COLO668 (cell line): ENCODE data around the gene MLPH.

Experiments
- DNase-seq: peaks from one replicate; lab custom pipeline; 2025; ENCODE audit not compliant: unreplicated experiment; lab: John Stamatoyannopoulos, UW

MLPH gene, protein sequence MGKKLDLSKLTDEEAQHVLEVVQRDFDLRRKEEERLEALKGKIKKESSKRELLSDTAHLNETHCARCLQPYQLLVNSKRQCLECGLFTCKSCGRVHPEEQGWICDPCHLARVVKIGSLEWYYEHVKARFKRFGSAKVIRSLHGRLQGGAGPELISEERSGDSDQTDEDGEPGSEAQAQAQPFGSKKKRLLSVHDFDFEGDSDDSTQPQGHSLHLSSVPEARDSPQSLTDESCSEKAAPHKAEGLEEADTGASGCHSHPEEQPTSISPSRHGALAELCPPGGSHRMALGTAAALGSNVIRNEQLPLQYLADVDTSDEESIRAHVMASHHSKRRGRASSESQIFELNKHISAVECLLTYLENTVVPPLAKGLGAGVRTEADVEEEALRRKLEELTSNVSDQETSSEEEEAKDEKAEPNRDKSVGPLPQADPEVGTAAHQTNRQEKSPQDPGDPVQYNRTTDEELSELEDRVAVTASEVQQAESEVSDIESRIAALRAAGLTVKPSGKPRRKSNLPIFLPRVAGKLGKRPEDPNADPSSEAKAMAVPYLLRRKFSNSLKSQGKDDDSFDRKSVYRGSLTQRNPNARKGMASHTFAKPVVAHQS

DNA sequence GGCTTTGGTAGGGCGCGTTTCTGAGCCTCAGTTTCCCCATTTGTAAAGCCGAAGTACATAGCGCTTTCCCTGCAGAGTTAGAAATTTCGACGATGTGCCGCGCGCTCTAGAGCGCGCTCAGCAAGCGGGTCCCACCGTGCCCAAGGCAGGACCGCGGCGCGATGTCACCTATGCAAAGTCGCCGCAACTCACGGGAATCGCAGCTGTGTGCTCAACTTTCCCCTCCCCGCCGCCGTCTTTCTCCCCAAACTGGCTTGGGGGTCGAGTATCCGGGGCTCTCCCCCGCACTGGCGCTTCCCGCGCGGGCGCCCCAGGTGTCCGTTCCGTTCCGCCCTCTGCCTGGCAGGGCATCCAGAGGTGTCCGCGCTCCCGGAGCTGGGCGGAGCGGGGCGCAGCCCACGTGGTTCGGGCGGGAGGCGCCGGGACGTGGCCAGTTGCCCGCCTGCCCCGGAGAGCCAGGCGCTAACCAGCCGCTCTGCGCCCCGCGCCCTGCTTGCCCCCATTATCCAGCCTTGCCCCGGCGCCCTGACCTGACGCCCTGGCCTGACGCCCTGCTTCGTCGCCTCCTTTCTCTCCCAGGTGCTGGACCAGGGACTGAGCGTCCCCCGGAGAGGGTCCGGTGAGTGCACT, at the start of gene MLPH:
TSS of gene MLPH (plus strand) at position 433 of the 630 bp plus-strand sequence. CDS start 6,176 bp downstream, outside the sequence.
- DNase-seq, result peak; percentile 80

DNA sequence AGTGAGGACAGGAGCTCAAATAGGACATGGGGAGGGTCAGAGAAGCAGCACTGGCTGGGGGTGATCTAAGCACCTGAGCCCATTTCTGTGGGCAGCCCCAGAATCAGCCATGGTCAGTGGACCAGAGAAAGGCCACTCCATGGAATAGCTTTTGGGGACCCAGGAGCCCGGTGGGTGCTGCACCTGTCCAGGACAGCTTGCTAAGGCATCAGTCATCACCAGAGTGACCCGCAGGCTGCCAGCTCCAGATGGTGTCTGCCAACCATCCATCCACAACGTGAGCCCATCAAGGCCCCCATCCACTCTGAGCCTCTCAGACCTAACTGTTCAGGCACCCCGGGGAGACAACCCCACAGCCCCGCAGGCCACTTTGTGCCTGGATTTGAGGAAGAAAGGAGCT, 49.5 kb upstream of the MLPH start:
- DNase-seq, result no peak

DNA sequence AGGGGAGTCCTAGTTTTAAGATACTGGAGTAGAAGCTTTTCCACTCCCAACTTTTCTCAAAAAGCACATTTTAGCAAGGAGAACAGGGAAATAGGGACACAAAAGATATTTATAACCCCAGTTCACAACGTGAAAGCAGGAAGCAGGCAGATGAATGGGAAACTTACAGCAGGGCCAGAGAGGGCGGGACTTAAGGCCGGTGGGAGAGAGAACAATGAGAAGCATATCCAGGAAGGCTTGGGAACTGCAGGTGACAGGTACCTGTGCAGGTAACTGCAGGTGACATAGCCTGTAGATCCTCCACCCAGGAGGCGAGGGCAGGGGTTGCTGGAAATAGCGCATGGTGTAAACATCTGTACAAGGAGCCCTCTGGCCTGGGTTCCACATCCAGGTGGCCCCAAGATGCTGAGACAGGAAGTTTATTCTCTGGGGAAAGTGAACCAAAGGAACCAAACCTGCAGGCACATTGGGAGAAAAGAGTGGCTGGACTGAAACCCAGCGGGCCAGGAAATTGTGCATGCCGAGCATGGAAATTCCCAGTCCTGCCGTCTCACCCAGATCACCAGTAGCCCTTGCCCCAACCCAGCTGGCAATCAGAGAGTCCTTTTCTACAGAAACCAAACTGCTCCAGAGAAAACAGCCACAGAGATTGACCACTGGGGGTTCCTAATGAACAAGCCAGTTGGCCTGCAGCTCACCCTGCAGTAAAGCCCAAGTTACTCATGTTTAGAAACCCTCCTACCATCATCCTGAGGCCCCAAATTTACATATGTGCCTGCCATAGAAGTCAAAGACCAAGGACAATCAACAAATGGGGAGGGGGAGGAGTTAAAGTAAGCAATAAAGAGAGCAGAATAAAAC, 48.7 kb upstream of the MLPH start:
- peak; percentile 84 for DNase-seq

DNA sequence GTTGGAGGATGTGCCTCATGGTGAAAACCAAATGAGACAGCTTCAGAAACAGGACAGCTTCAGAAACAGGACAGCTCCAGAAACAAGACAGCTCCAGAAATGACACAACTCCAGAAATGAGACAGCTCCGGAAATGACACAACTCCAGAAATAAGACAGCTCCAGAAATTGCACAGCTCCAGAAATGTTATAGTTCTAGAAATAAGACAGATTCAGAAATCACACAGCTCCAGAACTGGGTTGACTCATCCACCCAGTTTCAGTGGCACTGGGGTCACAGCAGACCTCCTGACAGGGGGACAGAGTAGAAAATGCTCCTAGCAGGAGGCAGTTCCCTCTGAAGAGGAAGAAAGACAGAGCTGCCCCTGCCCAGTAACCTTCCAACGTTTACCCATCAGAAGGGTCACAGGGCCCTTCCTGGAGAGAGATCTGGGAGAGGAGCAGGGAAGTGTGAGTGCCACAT, 46.2 kb upstream of the MLPH start:
- no peak for DNase-seq

DNA sequence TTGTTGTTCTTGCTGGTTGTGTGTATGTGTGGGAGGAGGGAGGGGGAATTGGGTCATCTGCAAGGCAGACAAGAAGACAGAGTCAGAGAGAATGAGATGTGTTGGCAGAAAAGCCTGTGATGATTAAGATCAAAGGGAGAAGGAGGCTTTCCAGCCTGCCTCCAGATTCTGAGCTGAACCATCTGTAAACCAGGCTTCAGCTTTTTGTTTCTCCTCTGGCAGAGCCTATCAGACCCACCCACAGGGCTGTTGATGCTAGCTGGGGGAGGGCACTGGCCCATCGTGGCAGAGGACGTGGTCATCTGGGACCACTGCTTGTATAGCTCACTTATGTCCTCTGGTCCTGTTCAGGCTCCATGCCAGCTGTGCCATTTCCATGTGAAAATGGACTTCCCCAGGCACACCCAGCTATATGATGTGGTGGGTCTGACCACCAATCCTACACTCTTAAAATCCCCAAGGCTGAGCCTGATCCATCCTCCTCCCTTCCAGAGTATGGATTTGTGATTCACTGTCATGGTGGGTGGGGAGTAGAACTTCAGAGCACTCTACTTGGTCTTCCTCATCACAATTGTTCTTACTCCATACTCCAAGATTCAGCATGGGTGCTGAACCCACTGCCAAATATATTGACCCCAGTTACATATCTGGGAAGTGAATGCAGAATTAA, 45.3 kb upstream of the MLPH start:
- DNase-seq, result no peak

DNA sequence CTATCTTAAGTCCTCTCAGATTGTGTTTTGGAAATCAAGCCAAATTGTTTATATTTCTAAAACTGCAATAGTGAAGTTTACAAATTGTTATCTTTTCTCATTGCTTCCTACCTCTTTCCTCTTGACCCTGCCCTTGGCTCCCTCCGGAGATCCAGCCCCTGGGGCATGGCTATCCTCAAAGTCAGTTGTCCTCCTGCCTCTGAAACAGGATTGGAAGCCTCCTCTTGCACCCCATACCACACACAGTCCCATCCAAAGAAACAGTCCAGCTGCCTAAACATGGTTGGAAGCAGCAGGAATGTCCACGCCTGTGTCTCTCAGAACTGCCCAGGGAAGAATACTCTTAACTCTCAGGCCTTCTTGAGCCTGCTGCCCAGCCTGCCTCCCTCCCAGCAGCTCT, 43.0 kb upstream of the MLPH start:
- no peak for DNase-seq

DNA sequence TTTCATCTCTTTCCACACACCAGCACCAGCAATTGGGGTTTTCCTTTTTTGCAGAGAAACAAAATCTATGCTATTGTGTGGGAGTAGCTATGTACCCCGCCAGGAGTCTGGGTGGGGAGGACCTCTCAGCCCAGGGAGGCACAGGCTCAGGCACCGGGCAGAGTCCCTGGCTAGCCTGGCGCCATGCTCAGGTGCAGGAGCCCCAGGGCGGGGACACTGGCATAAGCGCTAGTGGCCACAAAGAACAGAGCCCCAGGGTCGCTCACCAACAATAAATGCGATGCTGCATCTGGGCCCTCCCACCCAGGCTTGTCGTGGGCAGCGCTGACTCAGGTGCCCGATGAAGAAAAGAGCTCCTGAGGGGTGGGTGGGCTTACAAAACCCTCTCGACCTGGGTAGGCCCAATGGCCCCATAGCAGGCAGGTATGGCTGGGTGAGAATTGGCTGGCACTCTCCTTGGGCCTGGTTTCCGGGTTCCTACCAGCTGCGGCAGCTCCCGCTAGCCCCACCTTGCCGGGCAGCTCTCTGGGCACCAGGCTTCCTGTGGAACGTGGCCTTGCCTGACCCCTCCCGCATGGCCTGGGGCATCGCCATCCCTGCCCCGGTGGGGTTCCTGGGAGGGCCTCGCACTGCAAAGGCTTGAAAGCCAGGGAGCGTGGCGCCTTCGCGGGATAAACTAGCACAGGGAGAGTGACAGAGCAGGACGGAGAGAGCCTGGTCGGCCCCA, 41.3 kb upstream of the MLPH start:
- no peak for DNase-seq

DNA sequence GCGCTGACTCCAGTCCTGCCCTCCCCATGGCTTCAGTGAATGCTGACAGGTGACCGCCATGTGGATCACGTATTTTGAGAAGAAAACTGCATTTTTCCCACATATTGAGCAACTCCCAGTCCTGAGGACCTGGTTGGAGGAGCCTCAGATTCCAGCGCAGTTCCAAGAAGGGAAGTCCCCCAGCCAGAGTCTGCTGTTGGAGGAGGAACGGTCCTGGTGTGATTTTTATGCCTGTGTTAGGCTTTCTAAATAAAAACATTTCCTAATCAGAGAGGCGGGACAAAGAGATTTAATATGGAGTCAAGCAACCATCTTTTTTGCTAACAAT, 40.7 kb upstream of the MLPH start:
- DNase-seq, result no peak

DNA sequence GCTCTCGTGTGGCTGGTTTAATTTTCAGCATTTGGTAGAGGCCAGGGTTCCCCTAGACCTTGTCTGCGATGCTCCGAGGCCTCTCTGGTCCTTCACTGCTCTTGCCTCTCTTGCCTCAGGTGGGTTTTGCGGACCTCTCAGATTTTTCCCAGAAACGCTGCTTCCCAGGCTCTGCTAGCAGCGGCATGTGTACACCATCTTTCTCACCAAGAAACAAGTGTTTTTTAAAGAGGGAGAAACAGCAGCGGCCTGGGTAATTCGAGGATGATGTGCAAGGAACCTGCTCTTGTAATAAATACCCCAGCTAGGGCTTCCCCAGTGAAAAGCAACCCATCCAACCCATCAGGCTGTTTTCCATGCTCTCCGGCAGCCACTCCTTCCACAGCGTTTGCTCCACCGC, 39.6 kb upstream of the MLPH start:
- no peak for DNase-seq

DNA sequence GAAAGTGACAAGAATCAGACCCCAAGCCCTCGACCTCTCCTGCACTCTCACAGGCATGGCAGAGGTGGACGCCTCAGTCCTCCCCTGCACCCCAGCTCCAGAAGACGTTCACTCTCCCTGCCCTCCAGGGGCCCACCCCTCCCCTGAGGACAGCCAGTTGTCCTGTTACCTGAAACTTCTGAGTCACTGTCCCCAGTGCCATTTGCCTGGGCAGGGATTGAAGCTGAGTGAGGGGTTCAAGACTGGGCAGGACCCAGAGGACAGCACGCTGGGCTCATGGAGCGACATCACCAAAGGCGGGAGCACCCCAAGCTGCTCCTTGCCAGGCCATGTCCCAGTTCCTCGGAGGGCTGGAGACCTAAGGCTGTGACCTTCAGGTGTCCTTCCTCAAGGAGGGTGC, 38.9 kb upstream of the MLPH start:
- DNase-seq, result no peak

DNA sequence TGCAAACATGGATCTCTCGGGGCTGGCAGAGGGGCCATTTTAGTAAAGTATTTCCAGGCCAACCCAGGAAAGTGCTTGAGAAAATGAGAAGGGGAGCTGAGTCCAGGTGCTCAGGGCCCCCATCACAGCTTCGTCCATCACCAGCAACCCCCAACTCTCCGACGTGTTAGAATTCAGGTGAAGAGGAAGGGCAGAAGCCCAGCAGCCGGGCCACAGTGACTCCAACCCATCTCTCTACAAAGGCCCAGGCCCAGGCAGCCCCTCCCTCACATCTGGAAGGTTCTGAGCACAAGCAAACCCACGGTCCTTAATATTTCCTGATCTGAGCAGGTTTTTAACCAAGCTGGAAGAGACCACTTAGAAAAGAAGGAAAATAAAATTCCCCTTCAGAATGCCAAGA, 38.4 kb upstream of the MLPH start:
- DNase-seq, result no peak

DNA sequence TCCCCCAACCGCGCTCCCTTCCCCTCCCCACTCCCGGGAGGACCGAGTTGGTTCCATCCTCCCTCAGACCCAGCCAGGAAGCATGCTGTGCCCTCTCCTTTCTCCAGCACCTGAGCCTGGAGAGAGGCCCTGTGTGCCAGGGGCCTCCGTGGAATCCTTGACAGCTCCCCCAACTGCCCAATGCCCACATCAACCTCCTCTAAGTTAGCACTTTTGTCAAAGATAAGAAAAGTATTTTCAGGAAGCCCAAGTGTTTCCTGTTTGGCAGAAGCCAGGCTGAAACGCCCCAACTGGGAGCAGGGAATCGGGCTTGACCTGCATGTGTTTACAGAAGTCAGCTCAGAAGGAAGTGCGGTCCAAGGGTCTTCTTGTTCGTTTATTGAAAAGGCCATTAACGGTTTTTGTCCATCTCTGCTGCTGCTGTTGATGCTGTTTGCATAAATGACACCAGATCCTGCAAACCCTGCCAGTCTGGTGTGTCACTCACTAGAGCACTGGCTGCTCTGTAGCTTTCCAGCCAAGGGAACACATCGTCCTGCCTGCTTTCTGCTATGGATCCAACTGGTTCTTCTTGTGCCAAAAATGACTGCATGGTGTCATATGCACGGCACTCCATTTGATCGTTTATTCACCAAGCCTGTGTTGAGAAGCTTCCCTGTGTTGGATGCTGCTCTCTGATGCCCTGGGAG, 37.7 kb upstream of the MLPH start:
- DNase-seq, result no peak

DNA sequence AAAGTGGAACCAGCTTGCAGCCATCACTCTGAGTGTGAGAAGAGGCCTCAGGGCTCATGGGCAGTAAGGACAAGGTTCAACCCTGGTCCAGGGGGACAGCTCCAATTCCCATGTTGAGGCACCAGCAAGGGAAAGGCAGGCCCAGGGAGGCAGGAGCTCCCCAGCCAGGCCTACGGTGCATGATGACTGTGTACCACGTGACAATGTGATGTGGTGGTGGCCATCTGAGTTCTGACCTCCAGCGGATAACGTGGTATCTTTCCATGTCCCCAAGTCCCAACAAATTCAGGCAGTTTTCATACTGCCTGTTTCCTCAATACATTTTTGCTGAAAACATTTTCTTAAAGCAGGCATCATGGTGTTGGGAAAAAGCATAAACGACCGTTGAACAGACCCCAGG, 36.9 kb upstream of the MLPH start:
- DNase-seq, result no peak

DNA sequence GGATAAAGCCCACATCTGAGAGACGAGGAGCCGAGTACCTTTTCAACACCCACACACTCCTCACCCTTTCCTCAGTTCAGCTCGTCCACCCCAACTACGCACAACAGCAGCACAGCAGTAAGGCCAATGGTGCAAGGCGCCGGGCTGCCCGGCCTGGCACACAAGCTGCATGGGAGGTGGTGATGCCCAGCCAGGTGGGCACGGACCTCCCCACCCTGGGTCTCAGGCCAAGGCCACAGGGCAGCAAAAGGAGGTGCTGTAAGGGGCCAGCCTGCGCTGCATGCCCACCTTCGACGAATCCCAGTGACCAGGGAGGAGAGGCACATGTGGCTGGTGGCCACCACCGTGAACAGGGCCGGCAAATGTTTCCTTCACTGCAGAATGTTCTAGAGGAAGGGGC, 36.5 kb upstream of the MLPH start:
- DNase-seq, result no peak

DNA sequence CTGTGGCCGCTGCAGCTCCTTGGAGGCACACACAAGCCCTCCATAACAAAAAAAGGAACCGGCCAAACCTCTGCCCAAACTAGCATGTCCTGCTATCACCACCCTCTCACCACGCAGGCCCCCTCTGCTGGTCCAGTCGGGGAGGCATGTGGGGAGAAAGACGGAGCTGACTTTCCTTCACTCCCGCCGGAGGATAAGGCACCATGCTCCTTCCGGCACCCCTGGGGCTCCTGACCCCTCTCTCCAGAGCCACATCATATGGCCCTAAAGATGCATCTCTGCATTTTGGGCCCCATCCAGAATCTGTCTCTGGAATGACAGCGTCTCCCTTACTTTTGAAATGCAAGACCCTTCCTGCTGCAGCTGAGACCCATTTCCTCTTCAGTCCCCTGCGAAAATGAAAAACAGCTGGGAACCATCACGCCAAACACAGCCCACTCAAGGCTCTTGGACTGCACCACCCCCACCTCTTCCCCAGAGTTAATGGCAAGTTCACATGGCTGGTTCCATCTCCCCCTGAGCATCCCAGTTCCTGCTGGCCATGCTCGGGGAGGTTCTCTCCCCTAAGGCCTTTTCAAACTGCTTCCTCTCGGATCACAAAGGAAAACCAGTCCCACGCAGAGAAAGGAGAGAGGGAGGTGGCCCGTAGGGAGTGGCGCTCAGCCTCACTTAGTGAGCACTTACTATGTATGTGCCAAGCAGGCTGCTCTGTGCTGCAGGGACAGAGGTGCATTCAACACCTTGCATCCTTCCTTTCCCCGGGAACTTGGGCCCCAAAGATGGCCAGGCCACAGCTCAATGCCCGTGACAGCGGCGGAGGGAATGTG, 35.2 kb upstream of the MLPH start:
- no peak for DNase-seq

DNA sequence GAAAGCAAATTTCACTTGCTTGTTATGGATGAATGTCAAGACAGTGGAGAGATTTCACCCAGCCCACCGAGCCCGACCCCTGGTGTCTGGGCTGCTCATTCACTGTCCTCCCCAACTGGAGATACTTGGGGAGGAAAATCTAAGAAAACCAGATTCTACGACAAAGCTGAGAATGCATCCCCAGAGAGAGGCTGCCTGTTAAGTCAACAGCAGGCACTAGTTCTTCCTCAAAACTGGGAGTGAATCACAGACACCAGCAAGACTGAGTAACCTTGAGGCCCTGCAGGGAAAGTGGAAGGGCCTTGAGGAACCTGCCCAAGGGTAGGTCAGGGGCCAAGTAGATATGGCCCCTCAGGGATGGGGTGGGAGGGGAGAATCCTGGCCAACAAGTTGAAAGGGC, 34.2 kb upstream of the MLPH start:
- no peak for DNase-seq

DNA sequence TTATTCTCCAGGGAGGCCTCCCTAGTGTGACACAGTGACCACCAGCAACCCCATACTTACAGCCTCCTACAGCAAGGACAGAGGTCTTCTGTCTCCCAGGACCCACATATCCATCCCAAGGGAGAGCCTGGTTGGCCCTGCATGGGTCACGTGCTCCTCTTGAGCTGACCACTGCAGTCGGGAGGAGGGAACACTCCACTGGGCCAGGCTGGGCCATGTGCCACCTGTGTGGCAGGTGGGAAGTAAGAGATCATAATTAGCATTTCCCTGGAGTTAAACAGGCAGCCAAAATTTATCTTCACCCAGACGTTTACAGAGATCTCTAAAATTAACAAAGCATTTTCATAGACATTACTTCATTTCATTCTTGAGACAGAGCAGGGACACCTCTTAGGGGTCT, 33.4 kb upstream of the MLPH start:
- no peak for DNase-seq

DNA sequence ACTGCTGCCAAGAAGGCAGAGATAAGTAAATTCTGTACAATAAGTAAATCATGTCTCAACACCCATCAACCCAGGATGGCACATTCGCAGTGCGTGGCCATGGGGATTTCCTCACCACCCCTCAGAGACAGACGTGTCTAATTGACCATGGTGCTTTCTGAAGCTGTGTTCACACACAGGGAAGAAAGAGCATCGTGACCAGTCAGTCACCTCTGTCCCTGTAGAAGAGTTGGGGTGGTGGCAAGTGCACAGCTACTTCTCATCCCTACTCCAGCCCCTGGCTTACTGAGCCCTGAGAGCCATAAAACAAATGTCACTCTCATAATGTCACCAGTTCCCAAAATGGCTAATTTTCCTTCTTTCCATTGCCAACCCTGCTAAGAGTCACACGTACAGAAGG, 31.3 kb upstream of the MLPH start:
- no peak for DNase-seq
